ENCODE results near the gene NR2F1-AS1.

NR2F1-AS1 gene

GRCh38 chr5:93611273-93611975 is 30.4 kb upstream of the NR2F1-AS1 start:
- DNase-seq (ENCODE audit: low read depth, low spot score), result no peak
- H3K9me3 ChIP-seq (ENCODE audit: control insufficient read depth, insufficient read depth, low read length), result no peaks in the 10 kb centered on the region; the same call in 1 of the 2 replicates
- peaks cover 61% of the 10 kb centered on the region for H3K27me3 ChIP-seq (ENCODE audit: control insufficient read depth, insufficient read depth, low read length)
- peaks cover 6% of the 10 kb centered on the region for H3K4me1 ChIP-seq (ENCODE audit: control insufficient read depth, insufficient read depth, low read length)
- H3K27ac ChIP-seq (ENCODE audit: low read length), result no peak overlapping the region
- WGBS (ENCODE audit: insufficient coverage, insufficient read length), result no CpG with 5 or more reads among the region's 9 CpGs
- no peak overlapping the region for H3K4me3 ChIP-seq (ENCODE audit: low read length)
- no peaks in the 10 kb centered on the region for H3K36me3 ChIP-seq (ENCODE audit: control insufficient read depth, insufficient read depth, low read length)

DNA sequence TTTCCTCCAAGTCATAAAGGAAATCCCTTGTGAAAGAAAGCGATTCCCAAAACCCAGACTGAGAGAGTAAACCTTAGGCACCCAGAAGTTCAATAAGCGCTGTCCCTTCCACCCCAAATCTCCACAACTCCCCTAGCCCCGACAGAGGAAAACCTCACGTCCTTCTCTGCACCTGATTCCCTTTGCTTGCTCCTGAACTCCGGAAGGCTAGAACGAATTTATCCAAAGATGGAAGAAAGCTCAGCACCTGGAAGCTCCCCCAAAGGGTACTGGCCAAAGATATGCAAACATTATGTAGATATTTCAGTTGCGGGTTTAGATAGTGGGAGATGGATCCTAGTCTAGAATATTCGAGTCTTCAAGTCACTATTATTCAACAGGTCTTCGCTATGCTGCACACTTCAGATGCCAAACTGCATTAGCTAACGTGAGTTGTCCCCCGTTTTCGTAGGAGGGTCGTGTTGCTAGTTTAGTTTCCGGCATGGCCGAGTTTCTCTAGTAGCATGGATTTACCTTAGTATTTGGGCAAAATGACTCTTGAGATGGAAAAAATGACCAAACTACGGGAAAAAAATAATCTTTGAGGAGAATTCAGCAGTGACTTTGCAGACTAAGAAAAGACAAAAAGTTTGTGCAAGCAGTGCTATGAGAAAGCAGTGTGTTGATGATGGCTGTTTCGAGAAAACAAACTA is 29.7 kb upstream of the NR2F1-AS1 start:
- no peak for DNase-seq (ENCODE audit: low read depth, low spot score)
- no peaks in the 10 kb centered on the region; the same call in 1 of the 2 replicates for H3K9me3 ChIP-seq (ENCODE audit: control insufficient read depth, insufficient read depth, low read length)
- H3K27ac ChIP-seq (ENCODE audit: low read length), result no peak overlapping the region
- H3K4me3 ChIP-seq (ENCODE audit: low read length), result no peak overlapping the region
- H3K4me1 ChIP-seq (ENCODE audit: control insufficient read depth, insufficient read depth, low read length), result peaks cover 6% of the 10 kb centered on the region
- H3K36me3 ChIP-seq (ENCODE audit: control insufficient read depth, insufficient read depth, low read length), result no peaks in the 10 kb centered on the region
- peaks cover 62% of the 10 kb centered on the region for H3K27me3 ChIP-seq (ENCODE audit: control insufficient read depth, insufficient read depth, low read length)
- WGBS (ENCODE audit: insufficient coverage, insufficient read length), result no CpG with 5 or more reads among the region's 17 CpGs

- WGBS (ENCODE audit: insufficient coverage, insufficient read length), result no CpG with 5 or more reads among the region's 7 CpGs
- Histone ChIP-seq H3K27ac (ENCODE audit: low read length) (no peak overlapping the region), H3K9me3 (ENCODE audit: control insufficient read depth, insufficient read depth, low read length) (no peaks in the 10 kb centered on the region; the same call in 1 of the 2 replicates), H3K4me3 (ENCODE audit: low read length) (no peak overlapping the region), H3K4me1 (ENCODE audit: control insufficient read depth, insufficient read depth, low read length) (peaks cover 6% of the 10 kb centered on the region), H3K36me3 (ENCODE audit: control insufficient read depth, insufficient read depth, low read length) (no peaks in the 10 kb centered on the region), H3K27me3 (ENCODE audit: control insufficient read depth, insufficient read depth, low read length) (peaks cover 67% of the 10 kb centered on the region)
- no peak for DNase-seq (ENCODE audit: low read depth, low spot score)
Measured at GRCh38 chr5:93609762-93610161, 28.7 kb upstream of the NR2F1-AS1 start.

DNA sequence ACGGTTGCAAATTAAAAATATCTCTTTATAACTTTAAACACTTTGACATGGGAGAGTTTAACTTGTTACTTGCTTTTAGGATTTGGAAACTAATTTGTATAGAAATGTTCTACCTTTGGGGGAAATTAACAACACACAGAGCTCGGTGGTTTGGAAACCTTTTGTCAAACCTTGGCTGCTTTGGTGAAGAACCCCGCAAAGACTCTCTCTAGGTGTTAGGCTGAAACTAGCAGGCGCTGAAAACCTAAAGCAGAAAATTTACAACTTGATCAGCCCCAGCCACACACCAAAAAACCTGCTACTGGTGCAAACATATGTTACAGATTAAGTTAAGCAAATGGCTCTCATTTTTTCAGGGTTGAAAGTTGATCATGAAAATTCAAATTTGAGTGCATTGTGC is 27.8 kb upstream of the NR2F1-AS1 start:
- no peaks in the 10 kb centered on the region for H3K36me3 ChIP-seq (ENCODE audit: control insufficient read depth, insufficient read depth, low read length)
- no peak for DNase-seq (ENCODE audit: low read depth, low spot score)
- H3K4me1 ChIP-seq (ENCODE audit: control insufficient read depth, insufficient read depth, low read length), result peaks cover 8% of the 10 kb centered on the region
- no CpG with 5 or more reads among the region's 4 CpGs for WGBS (ENCODE audit: insufficient coverage, insufficient read length)
- H3K27me3 ChIP-seq (ENCODE audit: control insufficient read depth, insufficient read depth, low read length), result peaks cover 71% of the 10 kb centered on the region
- no peak overlapping the region for H3K27ac ChIP-seq (ENCODE audit: low read length)
- H3K4me3 ChIP-seq (ENCODE audit: low read length), result no peak overlapping the region
- no peaks in the 10 kb centered on the region; the same call in 1 of the 2 replicates for H3K9me3 ChIP-seq (ENCODE audit: control insufficient read depth, insufficient read depth, low read length)

GRCh38 chr5:93607367-93608258 is 26.6 kb upstream of the NR2F1-AS1 start:
- Histone ChIP-seq H3K4me1 (ENCODE audit: control insufficient read depth, insufficient read depth, low read length) (peaks cover 8% of the 10 kb centered on the region), H3K9me3 (ENCODE audit: control insufficient read depth, insufficient read depth, low read length) (no peaks in the 10 kb centered on the region; the same call in 1 of the 2 replicates), H3K36me3 (ENCODE audit: control insufficient read depth, insufficient read depth, low read length) (no peaks in the 10 kb centered on the region), H3K4me3 (ENCODE audit: low read length) (no peak overlapping the region), H3K27me3 (ENCODE audit: control insufficient read depth, insufficient read depth, low read length) (peaks cover 77% of the 10 kb centered on the region), H3K27ac (ENCODE audit: low read length) (no peak overlapping the region)
- DNase-seq (ENCODE audit: low read depth, low spot score), result no peak
- WGBS (ENCODE audit: insufficient coverage, insufficient read length), result no CpG with 5 or more reads among the region's 19 CpGs

DNA sequence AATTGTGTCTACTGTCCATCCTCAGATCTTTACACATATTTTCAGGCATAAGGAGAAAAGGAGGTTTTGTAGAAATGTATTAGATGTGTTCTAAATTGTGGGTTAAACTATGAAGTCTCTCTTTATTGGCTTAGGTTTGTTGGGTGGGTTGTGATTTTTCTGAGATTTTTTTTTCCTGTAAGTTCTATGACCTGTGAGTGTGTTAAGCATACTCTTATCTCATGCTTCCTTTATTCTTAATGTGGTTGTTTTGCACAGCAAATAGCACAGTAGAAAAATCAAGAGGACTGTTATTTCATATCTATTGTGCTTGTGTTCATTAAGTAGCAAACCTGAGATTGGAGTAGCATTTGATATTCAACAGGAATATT is 25.3 kb upstream of the NR2F1-AS1 start:
- no peak overlapping the region for H3K4me3 ChIP-seq (ENCODE audit: low read length)
- no peaks in the 10 kb centered on the region; the same call in 1 of the 2 replicates for H3K9me3 ChIP-seq (ENCODE audit: control insufficient read depth, insufficient read depth, low read length)
- no peaks in the 10 kb centered on the region for H3K36me3 ChIP-seq (ENCODE audit: control insufficient read depth, insufficient read depth, low read length)
- H3K27me3 ChIP-seq (ENCODE audit: control insufficient read depth, insufficient read depth, low read length), result peaks cover 82% of the 10 kb centered on the region
- H3K4me1 ChIP-seq (ENCODE audit: control insufficient read depth, insufficient read depth, low read length), result peaks cover 8% of the 10 kb centered on the region
- no peak overlapping the region for H3K27ac ChIP-seq (ENCODE audit: low read length)
- DNase-seq (ENCODE audit: low read depth, low spot score), result no peak

DNA sequence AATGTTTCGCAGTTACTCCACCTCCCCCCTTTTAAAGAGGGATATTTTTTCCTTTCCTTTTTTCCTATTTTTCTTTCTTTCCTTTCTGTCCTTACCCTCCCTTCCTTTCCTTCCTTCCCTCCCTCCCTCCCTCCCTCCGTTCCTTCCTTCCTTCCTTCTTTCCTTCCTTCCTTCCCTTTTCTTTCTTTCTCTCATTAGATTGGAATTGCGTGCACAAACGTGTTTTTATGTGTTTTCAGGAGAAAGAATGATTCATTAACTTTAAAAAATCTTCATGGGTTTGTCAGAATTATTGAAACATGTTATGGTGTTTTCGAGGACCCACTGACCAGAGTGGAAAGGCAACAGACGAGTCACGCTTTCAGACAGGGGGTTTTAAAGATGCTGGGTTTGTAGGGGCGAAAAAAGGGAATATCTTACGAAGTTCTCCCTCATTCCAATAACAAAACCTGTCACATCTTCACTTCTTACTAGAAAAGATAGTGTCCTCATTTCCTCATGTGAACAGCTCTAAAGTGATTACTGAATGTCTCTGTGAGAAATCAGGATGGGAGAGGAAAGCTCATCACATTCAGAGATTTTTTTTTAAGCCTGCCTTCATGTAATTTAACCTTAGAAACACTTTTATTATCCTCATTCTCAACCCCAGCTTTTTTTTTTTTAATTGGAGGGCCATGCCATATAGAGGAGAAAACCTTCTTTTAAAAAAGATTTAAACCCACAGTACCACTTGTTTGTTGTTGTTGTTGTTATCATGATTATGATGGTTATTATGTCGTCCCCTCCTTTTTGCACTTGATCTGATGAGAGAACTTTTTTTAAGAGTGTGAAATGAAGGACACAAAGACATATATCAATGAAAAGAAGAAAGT is 23.9 kb upstream of the NR2F1-AS1 start:
- no peaks in the 10 kb centered on the region for H3K36me3 ChIP-seq (ENCODE audit: control insufficient read depth, insufficient read depth, low read length)
- no CpG with 5 or more reads among the region's 10 CpGs for WGBS (ENCODE audit: insufficient coverage, insufficient read length)
- peaks cover 8% of the 10 kb centered on the region for H3K4me1 ChIP-seq (ENCODE audit: control insufficient read depth, insufficient read depth, low read length)
- no peak overlapping the region for H3K27ac ChIP-seq (ENCODE audit: low read length)
- peaks cover 85% of the 10 kb centered on the region for H3K27me3 ChIP-seq (ENCODE audit: control insufficient read depth, insufficient read depth, low read length)
- no peak overlapping the region for H3K4me3 ChIP-seq (ENCODE audit: low read length)
- no peak for DNase-seq (ENCODE audit: low read depth, low spot score)
- no peaks in the 10 kb centered on the region; the same call in 1 of the 2 replicates for H3K9me3 ChIP-seq (ENCODE audit: control insufficient read depth, insufficient read depth, low read length)

- no peaks in the 10 kb centered on the region for H3K36me3 ChIP-seq (ENCODE audit: control insufficient read depth, insufficient read depth, low read length)
- H3K27ac ChIP-seq (ENCODE audit: low read length), result no peak overlapping the region
- H3K4me1 ChIP-seq (ENCODE audit: control insufficient read depth, insufficient read depth, low read length), result peaks cover 10% of the 10 kb centered on the region
- H3K9me3 ChIP-seq (ENCODE audit: control insufficient read depth, insufficient read depth, low read length), result no peaks in the 10 kb centered on the region; the same call in 1 of the 2 replicates
- WGBS (ENCODE audit: insufficient coverage, insufficient read length), result no CpG with 5 or more reads among the region's 58 CpGs
- DNase-seq (ENCODE audit: low read depth, low spot score), result no peak
- H3K4me3 ChIP-seq (ENCODE audit: low read length), result no peak overlapping the region; the same call in 1 of the 2 replicates
- H3K27me3 ChIP-seq (ENCODE audit: control insufficient read depth, insufficient read depth, low read length), result peaks cover 86% of the 10 kb centered on the region
Measured at GRCh38 chr5:93603793-93604643, 23.0 kb upstream of the NR2F1-AS1 start.

GRCh38 chr5:93603078-93603792 is 22.2 kb upstream of the NR2F1-AS1 start:
- no CpG with 5 or more reads among the region's 8 CpGs for WGBS (ENCODE audit: insufficient coverage, insufficient read length)
- H3K9me3 ChIP-seq (ENCODE audit: control insufficient read depth, insufficient read depth, low read length), result no peaks in the 10 kb centered on the region; the same call in 1 of the 2 replicates
- no peak overlapping the region for H3K27ac ChIP-seq (ENCODE audit: low read length)
- H3K27me3 ChIP-seq (ENCODE audit: control insufficient read depth, insufficient read depth, low read length), result peaks cover 88% of the 10 kb centered on the region
- H3K4me1 ChIP-seq (ENCODE audit: control insufficient read depth, insufficient read depth, low read length), result peaks cover 11% of the 10 kb centered on the region
- H3K36me3 ChIP-seq (ENCODE audit: control insufficient read depth, insufficient read depth, low read length), result no peaks in the 10 kb centered on the region
- no peak for DNase-seq (ENCODE audit: low read depth, low spot score)
- no peak overlapping the region for H3K4me3 ChIP-seq (ENCODE audit: low read length)

Measured in iPS DF 6.9 (cell line).